Endodermal cell (in vitro differentiated cells): ENCODE results near the gene CCDC169. TPM values are rescaled to one million over a fixed set of nuclear protein-coding genes. Genes with fewer than 3 reads are reported as not detected.

ENCODE experiments used
- DNase-seq: peaks from one replicate; pipeline ENCODE4 v3.0.0-alpha.2; 2017
- H3K27ac ChIP-seq: 2 replicates; pipeline ENCODE4 v1.5.1; 2013; ENCODE audit warnings: mild to moderate bottlenecking, low read depth, low read length, moderate library complexity
- H3K27me3 ChIP-seq: 2 replicates; pipeline ENCODE4 v1.6.1; 2013; ENCODE audit warnings: mild to moderate bottlenecking, low read length, moderate library complexity; ENCODE audit not compliant: insufficient read depth, control insufficient read depth, poor library complexity, severe bottlenecking
- H3K36me3 ChIP-seq: 2 replicates; pipeline ENCODE4 v1.7.0; 2013; ENCODE audit warnings: mild to moderate bottlenecking, low read length, moderate library complexity; ENCODE audit not compliant: control insufficient read depth, insufficient read depth
- H3K4me1 ChIP-seq: one replicate; pipeline ENCODE4 v1.7.0; 2013; ENCODE audit warnings: low read length; ENCODE audit not compliant: control insufficient read depth, insufficient read depth
- H3K4me3 ChIP-seq: 2 replicates; pipeline ENCODE4 v1.5.1; 2013; ENCODE audit warnings: mild to moderate bottlenecking, low read length, moderate library complexity
- H3K9ac ChIP-seq: 2 replicates; pipeline ENCODE4 v1.6.1; 2013; ENCODE audit warnings: mild to moderate bottlenecking, low read length, moderate library complexity; ENCODE audit not compliant: poor library complexity, severe bottlenecking; ENCODE audit errors: extremely low read depth
- H3K9me3 ChIP-seq: 2 replicates; pipeline ENCODE4 v1.6.1; 2013; ENCODE audit warnings: mild to moderate bottlenecking, low read length, moderate library complexity; ENCODE audit not compliant: control insufficient read depth
- H3K27ac Mint-ChIP-seq: 2 replicates; pipeline ENCODE4 v1.8.0; 2020; ENCODE audit warnings: mixed read lengths
- H3K27me3 Mint-ChIP-seq: 2 replicates; pipeline ENCODE4 v1.8.0; 2021; ENCODE audit warnings: mild to moderate bottlenecking, mixed read lengths; ENCODE audit not compliant: insufficient read depth
- H3K36me3 Mint-ChIP-seq: 2 replicates; pipeline ENCODE4 v1.8.0; 2020; ENCODE audit warnings: low read depth, mixed read lengths
- H3K4me1 Mint-ChIP-seq: 2 replicates; pipeline ENCODE4 v1.8.0; 2020; ENCODE audit warnings: mixed read lengths
- H3K4me3 Mint-ChIP-seq: 2 replicates; pipeline ENCODE4 v1.8.0; 2020; ENCODE audit warnings: mild to moderate bottlenecking, moderate library complexity, mixed read lengths
- H3K9me3 Mint-ChIP-seq: 2 replicates; pipeline ENCODE4 v1.8.0; 2020; ENCODE audit warnings: mild to moderate bottlenecking, mixed read lengths
- CTCF ChIP-seq: fragments of 200-600 bp; sonication (generic); conservative IDR thresholded peaks from 2 replicates; pipeline ENCODE4 v1.5.0; 2021; ENCODE audit warnings: antibody characterized with exemption, mild to moderate bottlenecking
- WGBS, 2 experiments: methylation state at CpG; one replicate each; pipeline versions ENCODE4 v1.1.5 to v1.1.7; 2013; ENCODE audit warnings: missing lambda C conversion rate in 2 of 2, mixed read lengths in 1 of 2; ENCODE audit not compliant: insufficient coverage in 1 of 2, insufficient read length in 1 of 2; 5-methylcytosine and 5-hydroxymethylcytosine counted together
- total RNA-seq, 2 donors: library from RNA; stranded (reverse); fragmentation: NEBNext Ultra II Directional in 1 of 2; extraction: Animal tissue kit (Norgen Biotek cat#: 25700) in 1 of 2; gene quantifications; 2 replicates in 1 of 2; 3 replicates in 1 of 2; pipeline ENCODE4 v1.2.1, GENCODE V29; 2021

The CCDC169 gene
- total RNA-seq, 2 donors from 2014 or later = 18.2 to 26.3 TPM

GRCh38 chr13:36343766-36344165 lies 46.2 kb upstream of the CCDC169 start:
- Histone ChIP-seq H3K9me3 (no peaks in the 10 kb centered on the region), H3K4me1 (peaks cover 7% of the 10 kb centered on the region), H3K27ac (no peak overlapping the region), H3K4me3 (peak overlapping the region; percentile 91), H3K27me3 (no peaks in the 10 kb centered on the region), H3K9ac (no peak overlapping the region), H3K36me3 (no peaks in the 10 kb centered on the region)
- no peak for TF ChIP-seq CTCF
- Mint-ChIP-seq H3K27me3 (no peaks in the 10 kb centered on the region), H3K4me1 (peaks cover 30% of the 10 kb centered on the region), H3K9me3 (no peaks in the 10 kb centered on the region), H3K27ac (peak overlapping the region; percentile 79), H3K36me3 (peaks cover 2% of the 10 kb centered on the region), H3K4me3 (peak overlapping the region; percentile 81)
- WGBS, 2 experiments = 76 to 84% methylated on average over 3 of the region's 3 CpGs
- DNase-seq = no peak

- no peak overlapping the region for H3K27ac ChIP-seq
- no peaks in the 10 kb centered on the region for H3K36me3 Mint-ChIP-seq
- WGBS, 2 experiments = 94 to 100% methylated on average over 2 of the region's 2 CpGs
- no peak overlapping the region for H3K4me3 Mint-ChIP-seq
- H3K4me3 ChIP-seq = no peak overlapping the region
- H3K9me3 Mint-ChIP-seq = no peaks in the 10 kb centered on the region
- DNase-seq = no peak
- no peaks in the 10 kb centered on the region for H3K36me3 ChIP-seq
- no peaks in the 10 kb centered on the region for H3K27me3 ChIP-seq
- no peak overlapping the region for H3K9ac ChIP-seq
- peaks cover 40% of the 10 kb centered on the region for H3K4me1 Mint-ChIP-seq
- H3K4me1 ChIP-seq = peaks cover 12% of the 10 kb centered on the region
- H3K9me3 ChIP-seq = no peaks in the 10 kb centered on the region
- no peak for TF ChIP-seq CTCF
- no peaks in the 10 kb centered on the region for H3K27me3 Mint-ChIP-seq
- H3K27ac Mint-ChIP-seq = no peak overlapping the region
These were observed 45.1 kb upstream of the CCDC169 start for GRCh38 chr13:36342715-36343114.

GRCh38 chr13:36341718-36342117 lies 44.1 kb upstream of the CCDC169 start:
- H3K9me3 Mint-ChIP-seq = no peaks in the 10 kb centered on the region
- DNase-seq = no peak
- H3K36me3 Mint-ChIP-seq = no peaks in the 10 kb centered on the region
- H3K9me3 ChIP-seq = no peaks in the 10 kb centered on the region
- TF ChIP-seq CTCF = no peak
- H3K27me3 ChIP-seq = no peaks in the 10 kb centered on the region
- peaks cover 50% of the 10 kb centered on the region for H3K4me1 Mint-ChIP-seq
- no peak overlapping the region for H3K4me3 ChIP-seq
- H3K27me3 Mint-ChIP-seq = no peaks in the 10 kb centered on the region
- no peak overlapping the region for H3K9ac ChIP-seq
- H3K27ac ChIP-seq = no peak overlapping the region
- WGBS, 2 experiments = 88 to 100% methylated on average over 1 of the region's 1 CpG
- peaks cover 16% of the 10 kb centered on the region for H3K4me1 ChIP-seq
- H3K27ac Mint-ChIP-seq = no peak overlapping the region
- no peak overlapping the region for H3K4me3 Mint-ChIP-seq
- H3K36me3 ChIP-seq = no peaks in the 10 kb centered on the region
